Measurements from ENCODE around the gene SPATA12.
A peak's percentile ranks its signal among the peaks of the same experiment; 100 is the strongest.

SPATA12 gene

DNA sequence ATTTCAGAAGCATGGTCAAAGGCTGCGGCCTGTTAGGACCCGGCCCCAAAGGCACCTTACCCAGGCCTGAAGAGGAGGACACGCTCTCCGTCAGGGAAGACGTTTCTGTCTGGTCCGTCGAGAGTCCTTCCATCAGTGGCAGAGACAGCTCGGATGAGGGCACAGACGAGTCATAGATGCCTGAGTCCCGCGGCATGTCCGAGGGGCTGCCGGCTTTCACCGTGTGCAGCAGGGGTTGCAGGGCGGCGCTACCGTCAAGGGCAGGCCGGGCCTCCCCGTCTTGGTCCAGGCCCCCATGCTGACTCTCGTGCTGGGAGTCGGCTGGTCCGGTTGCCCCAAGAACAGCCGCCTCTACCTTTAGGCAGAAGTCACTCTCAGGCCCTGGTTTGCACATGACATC lies 37.1 kb downstream of the SPATA12 start:
- Mint-ChIP-seq H3K9me3 (no peaks in the 10 kb centered on the region), H3K27me3 (ENCODE audit: low read depth) (no peaks in the 10 kb centered on the region), H3K36me3 (ENCODE audit: low read depth) (peaks cover 71% of the 10 kb centered on the region), H3K4me3 (no peak overlapping the region), H3K27ac (no peak overlapping the region), H3K4me1 (peaks cover 49% of the 10 kb centered on the region)
- TF ChIP-seq CTCF (IDR thresholded peaks at IDR 0.05; ENCODE audit: unreplicated experiment in 3 of 3) = no peak

- no peak for TF ChIP-seq CTCF (IDR thresholded peaks at IDR 0.05; ENCODE audit: unreplicated experiment in 3 of 3)
- Mint-ChIP-seq H3K9me3 (no peaks in the 10 kb centered on the region), H3K27ac (no peak overlapping the region), H3K4me3 (no peak overlapping the region), H3K4me1 (peaks cover 42% of the 10 kb centered on the region), H3K27me3 (ENCODE audit: low read depth) (no peaks in the 10 kb centered on the region), H3K36me3 (ENCODE audit: low read depth) (peaks cover 73% of the 10 kb centered on the region)
Observed at GRCh38 chr3:57098418-57099310, 38.2 kb downstream of the SPATA12 start.

DNA sequence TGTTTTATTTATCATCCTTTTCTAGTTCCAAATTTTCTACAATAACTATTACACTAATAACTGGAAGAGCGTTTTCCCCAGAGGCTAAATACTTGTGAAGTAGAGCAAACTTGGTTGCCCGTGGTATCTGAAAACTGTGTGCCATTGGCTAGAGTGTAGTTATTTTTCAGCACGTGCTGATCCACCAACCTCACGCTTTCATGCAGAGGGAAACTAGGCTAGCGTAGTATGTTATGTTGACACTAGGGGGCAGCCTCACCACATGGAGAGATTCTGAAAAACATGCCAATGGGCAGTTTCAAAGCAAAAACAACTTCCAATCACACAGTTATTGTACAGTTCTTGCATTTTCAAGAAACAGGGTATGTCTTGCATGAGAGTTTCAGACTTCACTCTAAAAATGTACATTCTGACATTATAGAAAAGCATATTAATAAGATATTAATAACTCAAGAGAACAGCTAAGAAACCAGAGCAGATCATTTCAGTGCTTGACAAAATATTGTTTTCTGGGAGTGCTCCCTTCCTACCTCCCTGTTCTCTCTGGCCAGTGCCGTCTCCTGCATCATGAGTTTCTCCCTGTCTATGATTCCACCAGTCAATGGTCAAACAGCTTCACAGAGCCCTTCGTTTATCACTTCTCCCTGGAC lies 39.7 kb downstream of the SPATA12 start:
- no peaks in the 10 kb centered on the region for H3K27me3 Mint-ChIP-seq (ENCODE audit: low read depth)
- no peak overlapping the region for H3K4me3 Mint-ChIP-seq
- no peaks in the 10 kb centered on the region for H3K9me3 Mint-ChIP-seq
- peak; percentile 87 to 90 (median 88) for TF ChIP-seq CTCF (IDR thresholded peaks at IDR 0.05; ENCODE audit: unreplicated experiment in 3 of 3)
- peaks cover 71% of the 10 kb centered on the region for H3K36me3 Mint-ChIP-seq (ENCODE audit: low read depth)
- H3K27ac Mint-ChIP-seq = peak overlapping the region; percentile 26 to 61 (median 32)
- peaks cover 27% of the 10 kb centered on the region for H3K4me1 Mint-ChIP-seq

- Mint-ChIP-seq H3K27ac (no peak overlapping the region), H3K9me3 (no peaks in the 10 kb centered on the region), H3K4me1 (peaks cover 9% of the 10 kb centered on the region), H3K4me3 (no peak overlapping the region), H3K27me3 (ENCODE audit: low read depth) (peaks cover 1% of the 10 kb centered on the region), H3K36me3 (ENCODE audit: low read depth) (peaks cover 74% of the 10 kb centered on the region)
- no peak for TF ChIP-seq CTCF (IDR thresholded peaks at IDR 0.05; ENCODE audit: unreplicated experiment in 3 of 3)
Observed at GRCh38 chr3:57105585-57105984, 45.1 kb downstream of the SPATA12 start.

GRCh38 chr3:57108684-57109083 lies 48.2 kb downstream of the SPATA12 start:
- no peak overlapping the region for H3K4me3 Mint-ChIP-seq
- no peaks in the 10 kb centered on the region for H3K9me3 Mint-ChIP-seq
- H3K36me3 Mint-ChIP-seq (ENCODE audit: low read depth) = peaks cover 81% of the 10 kb centered on the region
- peaks cover 10% of the 10 kb centered on the region for H3K27me3 Mint-ChIP-seq (ENCODE audit: low read depth)
- no peak overlapping the region for H3K27ac Mint-ChIP-seq
- peaks cover 22% of the 10 kb centered on the region for H3K4me1 Mint-ChIP-seq
- no peak for TF ChIP-seq CTCF (IDR thresholded peaks at IDR 0.05; ENCODE audit: unreplicated experiment in 3 of 3)
